Activated CD4-positive, alpha-beta T cell treated with anti-CD3 and anti-CD28 coated beads for 48 hours (primary cell): ENCODE measurements around the gene TBXAS1.
A peak's percentile ranks its signal among the peaks of the same experiment; 100 is the strongest.

Experiments
- DNase-seq: peaks from one replicate; pipeline ENCODE4 v3.0.0-alpha.2; 2020

Gene TBXAS1

DNA sequence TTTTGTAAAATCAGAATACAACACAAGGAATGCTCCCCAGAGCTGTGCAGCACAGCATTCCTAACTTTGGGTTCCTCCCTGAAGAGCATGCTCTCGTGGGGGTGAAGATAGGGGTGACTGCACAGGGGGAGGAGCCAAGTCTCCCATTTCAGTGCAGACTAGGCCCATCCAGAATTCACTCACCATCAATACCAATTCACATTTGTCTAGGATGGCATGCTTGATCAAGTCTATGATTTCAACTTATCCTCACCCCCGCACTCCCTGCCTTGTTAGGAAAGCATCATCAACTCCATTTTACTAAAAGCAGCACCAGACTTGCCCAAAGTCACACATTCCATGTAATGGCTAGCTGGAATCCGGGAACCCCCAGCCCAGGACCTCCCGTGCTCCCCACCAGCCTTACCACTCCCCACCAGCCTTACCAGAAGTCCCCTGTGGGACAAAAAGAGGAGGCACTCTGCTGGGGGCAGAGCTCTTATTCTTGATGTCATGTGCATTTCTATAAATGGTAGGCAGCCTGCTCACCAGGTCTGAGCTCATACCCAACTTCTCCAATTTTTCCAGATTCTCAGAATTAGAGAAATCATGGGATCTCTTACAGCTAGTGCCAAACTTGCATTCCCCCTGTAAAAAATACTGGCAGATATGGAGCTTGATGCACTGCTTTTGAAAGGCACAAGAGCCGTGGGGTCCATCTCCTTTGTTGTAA, 227.5 kb downstream of the TBXAS1 start:
- no peak for DNase-seq

DNA sequence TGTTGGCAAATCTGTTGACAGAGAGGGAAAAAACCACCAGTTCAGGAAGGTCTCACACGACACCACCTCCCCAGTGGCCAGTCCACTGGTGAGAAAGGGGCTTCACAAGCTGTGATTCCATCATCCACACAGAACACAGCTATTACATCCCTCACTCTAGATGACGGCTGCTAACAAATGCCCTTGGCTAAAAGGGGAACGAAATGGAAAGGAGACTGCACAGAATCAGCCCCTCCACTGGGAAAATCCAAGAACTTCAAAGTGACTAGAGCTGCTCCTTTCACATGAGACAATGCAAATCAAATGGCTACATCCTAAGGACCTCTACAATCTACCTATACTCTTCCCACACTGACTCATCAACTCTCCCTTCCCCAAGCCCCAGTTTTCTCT, 228.1 kb downstream of the TBXAS1 start:
- DNase-seq: no peak

DNA sequence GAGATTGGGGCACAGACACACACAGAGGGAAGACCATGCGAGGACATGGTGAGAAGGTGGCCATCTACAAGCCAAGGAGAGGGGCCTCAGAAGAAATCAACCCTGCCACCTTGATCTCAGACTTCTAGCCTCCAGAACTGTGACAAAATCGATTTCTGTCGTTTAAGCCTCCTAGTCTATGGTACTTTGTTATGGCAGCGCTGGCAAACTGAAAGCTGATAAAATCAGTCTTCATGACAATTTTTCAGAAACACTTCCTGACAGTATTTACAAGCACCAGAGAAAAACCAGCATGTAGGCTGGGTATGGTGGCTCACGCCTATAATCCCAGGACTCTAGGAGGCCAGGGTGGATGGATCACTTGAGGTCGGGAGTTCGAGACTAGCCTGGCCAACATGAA, 229.5 kb downstream of the TBXAS1 start:
- DNase-seq: no peak

DNA sequence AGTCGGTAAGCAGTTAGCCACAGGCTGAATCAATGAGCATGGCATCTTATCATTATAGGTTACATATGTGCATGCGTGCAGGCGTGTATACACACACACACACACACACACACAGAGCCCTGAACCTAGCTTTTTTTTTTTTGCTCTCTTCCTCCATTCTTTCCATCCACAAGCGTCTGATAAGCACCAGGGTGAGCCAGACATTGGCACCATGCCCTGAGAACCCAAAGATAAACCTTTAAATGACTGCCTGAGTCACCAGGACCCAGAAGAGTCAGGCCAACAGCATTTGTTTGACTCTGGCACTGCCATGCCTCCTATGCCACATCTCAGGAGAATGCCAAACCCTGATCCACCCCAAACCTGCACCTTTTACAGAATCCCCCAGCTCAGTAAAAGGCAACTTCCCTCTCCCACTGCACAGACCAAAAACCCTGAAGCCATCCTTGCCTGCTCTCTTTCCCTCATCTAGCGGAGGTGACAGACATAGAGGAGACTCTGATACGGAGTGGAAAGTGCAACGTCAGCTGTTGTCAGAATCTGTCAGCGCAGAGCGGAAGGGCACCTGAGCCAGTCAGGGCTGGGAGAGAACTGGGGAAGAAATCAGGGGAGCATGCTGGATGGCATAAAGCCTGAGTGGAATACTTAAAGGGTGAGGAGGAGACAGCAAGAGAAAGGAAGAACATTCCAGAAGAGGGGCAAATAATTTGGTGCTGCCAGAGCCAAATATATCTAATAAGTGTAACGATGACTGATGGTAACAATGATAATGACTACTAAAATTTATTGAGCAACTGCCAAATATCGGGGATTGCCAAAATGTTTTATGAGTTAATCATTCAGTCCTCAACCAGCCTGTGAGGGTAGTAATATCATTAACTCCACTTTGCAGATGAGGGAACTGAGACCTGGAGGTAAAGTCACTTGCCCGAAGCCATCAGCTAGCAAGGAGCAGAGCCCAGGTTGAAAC, 230.5 kb downstream of the TBXAS1 start:
- DNase-seq: peak; percentile 72

DNA sequence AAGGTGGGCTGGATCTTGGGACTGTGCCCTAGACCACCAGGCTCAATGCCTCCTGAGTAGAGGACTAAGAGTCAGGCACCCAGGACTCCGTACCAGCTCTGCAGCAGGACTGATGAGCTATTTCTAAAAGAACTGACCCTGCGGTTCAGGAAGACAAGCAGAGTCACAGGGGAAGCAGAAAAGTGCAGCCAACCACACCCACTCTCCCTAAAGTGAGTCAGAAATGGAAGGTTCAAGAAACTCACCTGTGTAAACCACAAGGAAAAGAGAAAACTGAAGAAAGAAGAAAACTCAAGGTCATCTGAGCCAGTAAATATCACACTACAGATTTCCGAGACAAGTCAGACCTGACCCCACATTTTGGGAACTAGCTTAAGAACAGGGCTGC, 231.2 kb downstream of the TBXAS1 start:
- no peak for DNase-seq

DNA sequence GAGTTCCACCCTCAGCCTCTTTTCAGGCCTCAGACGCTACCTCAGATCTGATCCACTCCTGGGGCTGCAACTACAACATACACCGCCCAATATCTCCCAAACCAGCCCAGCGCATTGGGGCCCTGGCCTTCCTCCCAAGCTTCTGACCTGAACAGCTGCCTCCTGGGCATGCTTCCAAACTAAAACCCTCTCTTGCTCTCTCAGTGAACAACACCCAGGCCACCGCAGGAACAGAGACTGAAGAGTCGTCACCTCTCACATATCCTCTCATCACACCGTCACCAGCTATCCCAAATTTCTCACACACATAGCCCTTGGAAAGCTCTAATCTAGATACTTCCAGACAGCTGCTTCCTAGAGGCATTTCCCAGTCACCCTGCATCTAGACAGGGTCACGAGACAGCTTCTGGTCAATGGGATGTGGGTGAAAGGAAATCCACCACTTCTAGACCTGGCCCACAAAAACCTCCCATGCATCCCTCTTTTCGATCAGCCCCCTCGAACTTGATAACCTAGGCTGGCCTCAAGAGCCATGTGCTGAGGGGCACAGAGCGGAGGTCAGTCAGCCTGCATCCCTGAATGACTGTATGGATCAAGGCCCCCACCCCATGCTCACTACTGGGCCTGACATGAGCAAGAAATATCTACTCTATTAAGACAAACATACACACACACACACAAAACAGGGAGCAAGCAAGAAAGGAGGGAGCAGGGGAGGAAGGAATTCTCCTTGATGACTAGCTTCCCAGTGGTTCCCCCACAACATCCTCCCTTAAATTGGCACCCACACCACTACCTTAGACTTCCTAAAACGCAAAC, 231.9 kb downstream of the TBXAS1 start:
- no peak for DNase-seq

DNA sequence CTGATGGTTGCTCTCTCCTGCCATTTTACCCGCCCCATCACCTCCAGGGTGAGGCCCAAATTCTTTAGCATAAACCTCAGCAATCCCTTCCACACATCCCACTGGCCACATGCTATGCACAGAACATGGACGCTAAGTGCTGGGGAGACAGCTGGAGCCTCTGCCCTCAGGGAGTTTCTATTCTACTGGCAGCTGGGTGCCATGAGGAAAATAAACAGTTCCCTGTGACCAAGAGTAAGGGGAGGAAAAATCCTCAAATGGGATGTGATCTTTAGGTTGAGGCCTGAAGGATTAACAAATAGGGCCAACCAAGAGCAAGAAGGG, 232.5 kb downstream of the TBXAS1 start:
- no peak for DNase-seq

DNA sequence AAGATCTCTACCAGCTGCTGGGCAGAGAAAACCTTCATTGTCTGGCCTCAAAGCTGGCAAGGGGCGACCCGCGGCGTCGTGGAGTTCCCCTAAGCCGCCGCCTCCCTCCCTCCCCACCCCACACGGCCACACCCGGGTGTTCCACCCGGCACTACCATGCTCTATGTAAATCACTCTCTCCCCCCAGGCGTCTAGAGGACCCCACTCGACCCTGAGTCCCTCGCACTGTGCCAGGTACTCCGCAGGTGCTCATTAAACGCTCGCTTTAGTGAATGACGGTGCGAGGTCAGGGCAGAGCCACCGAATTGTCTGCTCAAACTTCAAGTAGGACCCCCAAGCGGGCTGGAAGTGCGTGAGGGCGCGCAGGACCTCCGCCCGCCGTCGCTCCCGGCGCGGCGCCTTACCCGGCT, 233.1 kb downstream of the TBXAS1 start:
- peak; percentile 41 for DNase-seq

DNA sequence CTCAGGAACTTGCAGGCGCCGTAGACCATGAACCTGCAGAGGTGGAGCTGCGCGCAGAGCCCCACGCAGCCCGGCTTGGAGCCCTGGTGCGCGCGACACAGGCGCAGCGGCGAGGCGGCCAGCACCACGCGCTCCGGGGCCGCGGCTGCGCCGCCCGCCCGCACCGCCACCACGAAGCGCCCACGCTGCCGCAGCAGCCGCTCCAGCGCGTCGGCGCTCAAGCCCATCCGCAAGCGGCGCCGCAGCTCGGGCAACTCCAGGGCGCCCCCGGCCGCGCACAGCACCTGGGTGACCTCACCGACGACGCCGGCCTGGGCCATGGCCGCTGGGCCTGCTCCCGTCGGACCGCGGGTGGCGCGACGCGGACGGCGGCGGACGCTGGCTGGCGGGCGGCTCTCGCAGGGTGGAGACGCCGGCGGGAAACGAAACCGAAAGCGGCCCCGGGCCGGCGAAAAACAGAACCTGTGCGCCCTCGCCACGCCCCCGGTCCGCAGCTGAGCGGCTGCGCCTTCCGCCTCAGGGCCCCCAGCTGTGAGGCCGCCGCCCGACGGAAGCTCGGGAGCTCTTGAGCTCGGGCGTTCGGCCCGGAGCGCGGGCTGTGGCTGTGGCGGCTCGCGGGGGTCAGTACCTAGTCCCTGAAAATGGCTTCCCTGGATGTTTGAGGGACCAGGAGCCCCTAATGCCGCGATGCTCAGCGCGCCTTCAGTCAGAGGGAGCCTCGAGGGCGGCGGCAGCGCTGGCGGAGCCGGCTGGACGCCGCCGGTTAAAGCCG, 233.7 kb downstream of the TBXAS1 start, which contains the start of gene PARP12:
Gene PARP12 (minus strand): TSS at position 424 of the 772 bp plus-strand sequence. CDS start 104 bp downstream, at position 320.
- peak; percentile 88 for DNase-seq

DNA sequence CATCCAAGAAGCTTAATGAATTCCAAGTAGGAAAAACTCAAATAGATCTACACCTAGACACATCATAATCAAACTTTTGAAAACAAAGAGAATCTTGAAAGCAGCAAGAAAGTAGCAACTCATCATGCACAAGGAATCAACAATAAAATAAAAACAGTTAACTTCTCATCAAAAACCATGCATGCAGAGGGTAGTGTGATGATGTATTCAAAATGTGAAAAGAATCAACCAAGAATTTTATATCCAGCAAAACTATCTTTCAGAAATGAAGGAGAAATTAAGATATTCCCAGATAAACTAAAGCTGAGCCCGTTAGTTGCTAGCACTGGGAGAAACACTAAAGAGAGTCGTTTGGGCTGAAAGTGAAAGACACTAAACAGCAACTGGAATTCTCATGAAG, 238.0 kb downstream of the TBXAS1 start:
- no peak for DNase-seq

DNA sequence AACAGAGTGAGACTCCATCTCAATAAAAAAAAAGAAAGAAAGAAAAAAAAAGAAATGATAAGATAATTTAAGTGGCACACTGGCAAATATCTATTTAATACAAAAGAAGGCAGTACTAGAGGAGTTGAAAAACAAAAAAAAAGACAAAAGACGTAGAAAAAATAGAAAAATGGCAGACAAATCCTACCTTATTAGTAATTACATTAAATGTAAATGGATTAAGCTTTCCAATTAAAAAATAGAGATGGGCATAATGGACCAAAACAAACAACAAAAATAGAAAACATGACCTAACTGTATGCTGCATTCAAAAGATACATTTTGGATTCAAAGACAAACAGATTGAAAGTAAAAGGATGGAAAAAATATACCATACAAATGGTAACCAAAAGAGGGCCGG, 239.0 kb downstream of the TBXAS1 start:
- DNase-seq: no peak

DNA sequence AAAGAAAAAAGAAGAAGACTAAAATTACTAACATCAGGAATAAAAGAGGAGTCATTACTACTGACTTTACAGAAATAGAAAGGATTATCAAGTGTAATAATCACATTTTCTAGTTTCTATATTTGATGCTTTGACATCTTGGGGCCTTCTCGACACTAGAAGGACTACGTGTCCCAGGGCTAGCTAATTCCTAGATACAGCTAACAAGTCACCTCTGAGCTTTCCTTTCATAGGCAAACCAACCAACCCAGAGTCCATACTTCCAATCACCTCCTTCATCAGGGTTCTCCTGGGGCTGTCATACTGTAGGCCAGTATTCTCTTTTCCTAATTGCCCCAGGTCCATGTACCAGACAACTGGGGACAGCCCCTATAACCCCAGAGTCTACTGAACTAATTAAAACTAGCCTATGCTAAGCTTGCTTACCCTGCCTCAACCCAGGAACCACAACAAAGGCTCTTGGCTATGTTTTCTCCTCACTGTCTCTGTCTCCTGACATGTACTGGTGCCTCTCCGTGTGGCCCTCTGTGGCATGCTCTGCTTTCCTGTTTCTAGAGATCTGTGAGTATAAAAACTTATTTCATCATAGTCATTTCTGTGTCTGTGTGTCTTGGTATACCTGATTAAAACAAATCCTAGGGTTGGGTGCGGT, 240.4 kb downstream of the TBXAS1 start:
- DNase-seq: no peak
